HG03342 (cell line): ENCODE results near the gene CDH15.

Experiments
- ATAC-seq: cut with Tn5 transposase; IDR thresholded peaks from one replicate; pipeline ENCODE4 v1.9.1; 2021; ENCODE audit warnings: mild to moderate bottlenecking, moderate library complexity; ENCODE audit not compliant: unreplicated experiment

The CDH15 gene

GRCh38 chr16:89171216-89172170, at the start of gene CDH15:
CDH15 (plus strand) TSS chr16:89171748; CDS start chr16:89171832, 84 bp downstream.
- ATAC-seq = peak; percentile 80

- ATAC-seq = no peak
These were observed 49.2 kb upstream of the CDH15 start for GRCh38 chr16:89122322-89122851.

- no peak for ATAC-seq
These were observed 48.3 kb upstream of the CDH15 start for GRCh38 chr16:89123001-89123830.

GRCh38 chr16:89123831-89124100, 47.8 kb upstream of the CDH15 start:
- no peak for ATAC-seq

- ATAC-seq = no peak
These were observed 42.2 kb upstream of the CDH15 start for GRCh38 chr16:89129378-89129777.

- ATAC-seq = no peak
These were observed 41.1 kb upstream of the CDH15 start for GRCh38 chr16:89130448-89130847.

GRCh38 chr16:89131783-89132182, 39.8 kb upstream of the CDH15 start:
- no peak for ATAC-seq

- ATAC-seq = no peak
These were observed 39.1 kb upstream of the CDH15 start for GRCh38 chr16:89132194-89133005.

- no peak for ATAC-seq
These were observed 38.0 kb upstream of the CDH15 start for GRCh38 chr16:89133457-89134127.

GRCh38 chr16:89134269-89134668, 37.3 kb upstream of the CDH15 start:
- ATAC-seq = no peak

- no peak for ATAC-seq
These were observed 36.4 kb upstream of the CDH15 start for GRCh38 chr16:89135166-89135565.

GRCh38 chr16:89135971-89136765, 35.4 kb upstream of the CDH15 start:
- ATAC-seq = no peak

- no peak for ATAC-seq
These were observed 34.6 kb upstream of the CDH15 start for GRCh38 chr16:89136931-89137330.

GRCh38 chr16:89137666-89138512, 33.7 kb upstream of the CDH15 start:
- ATAC-seq = no peak

GRCh38 chr16:89138513-89138795, 33.1 kb upstream of the CDH15 start:
- no peak for ATAC-seq

- no peak for ATAC-seq
These were observed 32.6 kb upstream of the CDH15 start for GRCh38 chr16:89138843-89139520.

GRCh38 chr16:89139907-89140361, 31.6 kb upstream of the CDH15 start:
- no peak for ATAC-seq

GRCh38 chr16:89140401-89140800, 31.1 kb upstream of the CDH15 start:
- no peak for ATAC-seq
